ENCODE measurements around the gene KDM1B.

DNA sequence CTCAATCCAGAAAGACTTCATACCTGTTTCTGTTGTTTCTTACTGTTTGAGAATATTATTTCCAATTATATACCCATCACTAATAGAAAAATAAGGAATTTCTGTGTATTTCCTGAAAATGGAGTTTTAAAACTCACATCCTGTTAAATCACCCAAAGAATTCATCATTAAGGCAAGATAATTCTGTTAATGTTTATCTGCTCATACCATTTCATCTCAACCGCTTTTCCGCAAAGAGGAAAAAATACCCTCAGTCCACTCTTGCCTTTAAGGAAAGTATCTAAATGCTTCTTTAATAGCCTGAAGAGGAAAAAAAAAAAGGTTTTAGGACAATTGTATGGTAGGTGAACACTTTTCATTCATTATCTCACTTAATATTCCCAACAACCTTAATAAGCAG is 7.6 kb upstream of the KDM1B start:
- TF ChIP-seq, protein P1, sequence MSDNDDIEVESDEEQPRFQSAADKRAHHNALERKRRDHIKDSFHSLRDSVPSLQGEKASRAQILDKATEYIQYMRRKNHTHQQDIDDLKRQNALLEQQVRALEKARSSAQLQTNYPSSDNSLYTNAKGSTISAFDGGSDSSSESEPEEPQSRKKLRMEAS (IDR thresholded peaks at IDR 0.05): no peak
- TF ChIP-seq RAD21 (IDR thresholded peaks at IDR 0.05; ENCODE audit: low read depth) (no peak), YY1 (IDR thresholded peaks at IDR 0.05; ENCODE audit: low read depth) (no peak), ZBTB7A (IDR thresholded peaks at IDR 0.05; ENCODE audit: low read depth) (no peak), CEBPB (IDR thresholded peaks at IDR 0.05) (no peak), FOXM1 (IDR thresholded peaks at IDR 0.05; ENCODE audit: borderline replicate concordance, low read depth) (no peak), TAF1 (IDR thresholded peaks at IDR 0.05; ENCODE audit: low read depth) (no peak), TEAD4 (IDR thresholded peaks at IDR 0.05) (no peak), NFIC (IDR thresholded peaks at IDR 0.05) (no peak), EP300 (IDR thresholded peaks at IDR 0.05; ENCODE audit: borderline replicate concordance) (no peak), CREB1 (IDR thresholded peaks at IDR 0.05; ENCODE audit: low read depth) (no peak)
- TF ChIP-seq, protein P2, sequence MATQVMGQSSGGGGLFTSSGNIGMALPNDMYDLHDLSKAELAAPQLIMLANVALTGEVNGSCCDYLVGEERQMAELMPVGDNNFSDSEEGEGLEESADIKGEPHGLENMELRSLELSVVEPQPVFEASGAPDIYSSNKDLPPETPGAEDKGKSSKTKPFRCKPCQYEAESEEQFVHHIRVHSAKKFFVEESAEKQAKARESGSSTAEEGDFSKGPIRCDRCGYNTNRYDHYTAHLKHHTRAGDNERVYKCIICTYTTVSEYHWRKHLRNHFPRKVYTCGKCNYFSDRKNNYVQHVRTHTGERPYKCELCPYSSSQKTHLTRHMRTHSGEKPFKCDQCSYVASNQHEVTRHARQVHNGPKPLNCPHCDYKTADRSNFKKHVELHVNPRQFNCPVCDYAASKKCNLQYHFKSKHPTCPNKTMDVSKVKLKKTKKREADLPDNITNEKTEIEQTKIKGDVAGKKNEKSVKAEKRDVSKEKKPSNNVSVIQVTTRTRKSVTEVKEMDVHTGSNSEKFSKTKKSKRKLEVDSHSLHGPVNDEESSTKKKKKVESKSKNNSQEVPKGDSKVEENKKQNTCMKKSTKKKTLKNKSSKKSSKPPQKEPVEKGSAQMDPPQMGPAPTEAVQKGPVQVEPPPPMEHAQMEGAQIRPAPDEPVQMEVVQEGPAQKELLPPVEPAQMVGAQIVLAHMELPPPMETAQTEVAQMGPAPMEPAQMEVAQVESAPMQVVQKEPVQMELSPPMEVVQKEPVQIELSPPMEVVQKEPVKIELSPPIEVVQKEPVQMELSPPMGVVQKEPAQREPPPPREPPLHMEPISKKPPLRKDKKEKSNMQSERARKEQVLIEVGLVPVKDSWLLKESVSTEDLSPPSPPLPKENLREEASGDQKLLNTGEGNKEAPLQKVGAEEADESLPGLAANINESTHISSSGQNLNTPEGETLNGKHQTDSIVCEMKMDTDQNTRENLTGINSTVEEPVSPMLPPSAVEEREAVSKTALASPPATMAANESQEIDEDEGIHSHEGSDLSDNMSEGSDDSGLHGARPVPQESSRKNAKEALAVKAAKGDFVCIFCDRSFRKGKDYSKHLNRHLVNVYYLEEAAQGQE (IDR thresholded peaks at IDR 0.05; ENCODE audit: low read depth): no peak
- TF ChIP-seq, protein P3, sequence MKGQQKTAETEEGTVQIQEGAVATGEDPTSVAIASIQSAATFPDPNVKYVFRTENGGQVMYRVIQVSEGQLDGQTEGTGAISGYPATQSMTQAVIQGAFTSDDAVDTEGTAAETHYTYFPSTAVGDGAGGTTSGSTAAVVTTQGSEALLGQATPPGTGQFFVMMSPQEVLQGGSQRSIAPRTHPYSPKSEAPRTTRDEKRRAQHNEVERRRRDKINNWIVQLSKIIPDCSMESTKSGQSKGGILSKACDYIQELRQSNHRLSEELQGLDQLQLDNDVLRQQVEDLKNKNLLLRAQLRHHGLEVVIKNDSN (IDR thresholded peaks at IDR 0.05): no peak
